Measurements from ENCODE around the gene GATB.

The GATB gene

GRCh38 chr4:151725087-151725486, 35.7 kb downstream of the GATB start:
- H3K4me1 ChIP-seq (ENCODE audit: low read length), result no peaks in the 10 kb centered on the region
- no peaks in the 10 kb centered on the region for H3K36me3 ChIP-seq (replicated peaks; ENCODE audit: low read depth, low read length)
- no peaks in the 10 kb centered on the region for H3K79me2 ChIP-seq (ENCODE audit: low read length)
- H2AFZ ChIP-seq (ENCODE audit: low read depth, low read length), result no peak overlapping the region
- H3K9ac ChIP-seq (ENCODE audit: low read length), result no peak overlapping the region
- TF ChIP-seq, protein P1, sequence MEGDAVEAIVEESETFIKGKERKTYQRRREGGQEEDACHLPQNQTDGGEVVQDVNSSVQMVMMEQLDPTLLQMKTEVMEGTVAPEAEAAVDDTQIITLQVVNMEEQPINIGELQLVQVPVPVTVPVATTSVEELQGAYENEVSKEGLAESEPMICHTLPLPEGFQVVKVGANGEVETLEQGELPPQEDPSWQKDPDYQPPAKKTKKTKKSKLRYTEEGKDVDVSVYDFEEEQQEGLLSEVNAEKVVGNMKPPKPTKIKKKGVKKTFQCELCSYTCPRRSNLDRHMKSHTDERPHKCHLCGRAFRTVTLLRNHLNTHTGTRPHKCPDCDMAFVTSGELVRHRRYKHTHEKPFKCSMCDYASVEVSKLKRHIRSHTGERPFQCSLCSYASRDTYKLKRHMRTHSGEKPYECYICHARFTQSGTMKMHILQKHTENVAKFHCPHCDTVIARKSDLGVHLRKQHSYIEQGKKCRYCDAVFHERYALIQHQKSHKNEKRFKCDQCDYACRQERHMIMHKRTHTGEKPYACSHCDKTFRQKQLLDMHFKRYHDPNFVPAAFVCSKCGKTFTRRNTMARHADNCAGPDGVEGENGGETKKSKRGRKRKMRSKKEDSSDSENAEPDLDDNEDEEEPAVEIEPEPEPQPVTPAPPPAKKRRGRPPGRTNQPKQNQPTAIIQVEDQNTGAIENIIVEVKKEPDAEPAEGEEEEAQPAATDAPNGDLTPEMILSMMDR (IDR thresholded peaks at IDR 0.05; ENCODE audit: low read depth, low read length), result no peak
- no peak for TF ChIP-seq EZH2phosphoT487 (IDR thresholded peaks at IDR 0.05; ENCODE audit: low read depth)
- no peak overlapping the region for H3K4me2 ChIP-seq (ENCODE audit: low read length)
- no peak overlapping the region for H3K4me3 ChIP-seq (ENCODE audit: low read length)
- H4K20me1 ChIP-seq (ENCODE audit: insufficient read depth, low read length), result no peaks in the 10 kb centered on the region
- H3K27me3 ChIP-seq (ENCODE audit: low read depth, low read length), result no peaks in the 10 kb centered on the region
- H3K27ac ChIP-seq (ENCODE audit: low read length), result no peak overlapping the region
- H3K9me3 ChIP-seq (ENCODE audit: insufficient read depth, low read length), result no peaks in the 10 kb centered on the region

- Histone ChIP-seq H4K20me1 (ENCODE audit: insufficient read depth, low read length) (no peaks in the 10 kb centered on the region), H3K27ac (ENCODE audit: low read length) (no peak overlapping the region)
Measured at GRCh38 chr4:151721916-151722315, 38.9 kb downstream of the GATB start.

GRCh38 chr4:151721466-151721865, 39.3 kb downstream of the GATB start:
- Histone ChIP-seq H3K27ac (ENCODE audit: low read length) (no peak overlapping the region), H3K4me3 (ENCODE audit: low read length) (no peak overlapping the region), H3K9me3 (ENCODE audit: insufficient read depth, low read length) (no peaks in the 10 kb centered on the region), H2AFZ (ENCODE audit: low read depth, low read length) (no peak overlapping the region), H3K79me2 (ENCODE audit: low read length) (no peaks in the 10 kb centered on the region), H4K20me1 (ENCODE audit: insufficient read depth, low read length) (no peaks in the 10 kb centered on the region), H3K36me3 (replicated peaks; ENCODE audit: low read depth, low read length) (no peaks in the 10 kb centered on the region), H3K27me3 (ENCODE audit: low read depth, low read length) (no peaks in the 10 kb centered on the region), H3K9ac (ENCODE audit: low read length) (no peak overlapping the region), H3K4me1 (ENCODE audit: low read length) (no peaks in the 10 kb centered on the region), H3K4me2 (ENCODE audit: low read length) (no peak overlapping the region)
- TF ChIP-seq, protein P1 (IDR thresholded peaks at IDR 0.05; ENCODE audit: low read depth, low read length), result no peak
- TF ChIP-seq EZH2phosphoT487 (IDR thresholded peaks at IDR 0.05; ENCODE audit: low read depth), result no peak

More at GRCh38 chr4:151721916-151722315, 38.9 kb downstream of the GATB start:
- no peaks in the 10 kb centered on the region for H3K4me1 ChIP-seq (ENCODE audit: low read length)
- no peak overlapping the region for H3K4me3 ChIP-seq (ENCODE audit: low read length)
- no peak overlapping the region for H2AFZ ChIP-seq (ENCODE audit: low read depth, low read length)
- H3K27me3 ChIP-seq (ENCODE audit: low read depth, low read length), result no peaks in the 10 kb centered on the region
- H3K36me3 ChIP-seq (replicated peaks; ENCODE audit: low read depth, low read length), result no peaks in the 10 kb centered on the region
- no peak overlapping the region for H3K4me2 ChIP-seq (ENCODE audit: low read length)
- no peaks in the 10 kb centered on the region for H3K9me3 ChIP-seq (ENCODE audit: insufficient read depth, low read length)
- no peaks in the 10 kb centered on the region for H3K79me2 ChIP-seq (ENCODE audit: low read length)
- no peak overlapping the region for H3K9ac ChIP-seq (ENCODE audit: low read length)
- TF ChIP-seq EZH2phosphoT487 (IDR thresholded peaks at IDR 0.05; ENCODE audit: low read depth), result no peak
- TF ChIP-seq, protein P1 (IDR thresholded peaks at IDR 0.05; ENCODE audit: low read depth, low read length), result no peak

- H3K27ac ChIP-seq (ENCODE audit: low read length), result no peak overlapping the region
- no peak for TF ChIP-seq EZH2phosphoT487 (IDR thresholded peaks at IDR 0.05; ENCODE audit: low read depth)
- TF ChIP-seq, protein P1 (IDR thresholded peaks at IDR 0.05; ENCODE audit: low read depth, low read length), result no peak
- H3K79me2 ChIP-seq (ENCODE audit: low read length), result no peaks in the 10 kb centered on the region
- no peak overlapping the region for H3K9ac ChIP-seq (ENCODE audit: low read length)
- no peak overlapping the region for H3K4me3 ChIP-seq (ENCODE audit: low read length)
- H3K36me3 ChIP-seq (replicated peaks; ENCODE audit: low read depth, low read length), result no peaks in the 10 kb centered on the region
- no peak overlapping the region for H2AFZ ChIP-seq (ENCODE audit: low read depth, low read length)
- no peak overlapping the region for H3K4me2 ChIP-seq (ENCODE audit: low read length)
- H3K4me1 ChIP-seq (ENCODE audit: low read length), result no peaks in the 10 kb centered on the region
- no peaks in the 10 kb centered on the region for H4K20me1 ChIP-seq (ENCODE audit: insufficient read depth, low read length)
- H3K9me3 ChIP-seq (ENCODE audit: insufficient read depth, low read length), result no peaks in the 10 kb centered on the region
- H3K27me3 ChIP-seq (ENCODE audit: low read depth, low read length), result no peaks in the 10 kb centered on the region
Measured at GRCh38 chr4:151719956-151720334, 40.9 kb downstream of the GATB start.
